Kidney epithelial cell (primary cell): ENCODE data around the gene LIPH. TPM values are rescaled to one million over a fixed set of nuclear protein-coding genes. Genes with fewer than 3 reads are reported as not detected.
"Not testable (repeated sequence)": the region's sequence is repeated elsewhere in the genome, so short reads cannot be mapped to it uniquely, and the experiment has no call there.

ENCODE experiments used
- DNase-seq: peaks from one replicate; pipeline ENCODE4 v3.0.0-alpha.2; 2010; ENCODE audit warnings: low read depth
- H3K27me3 ChIP-seq: 2 replicates; pipeline ENCODE4 v1.6.0; 2011; ENCODE audit warnings: low read length; ENCODE audit not compliant: control insufficient read depth, insufficient read depth
- H3K36me3 ChIP-seq: 2 replicates; pipeline ENCODE4 v1.5.1; 2011; ENCODE audit warnings: low read length; ENCODE audit not compliant: control insufficient read depth, insufficient read depth
- H3K4me3 ChIP-seq: 2 replicates; pipeline ENCODE4 v1.5.1; 2011; ENCODE audit warnings: low read depth, mild to moderate bottlenecking, control low read depth, low read length
- CTCF ChIP-seq: IDR thresholded peaks from 2 replicates; pipeline ENCODE4 v1.5.1; 2011; ENCODE audit warnings: mild to moderate bottlenecking, moderate library complexity, low read length, control low read depth, inconsistent platforms; ENCODE audit not compliant: insufficient read depth, poor library complexity, severe bottlenecking
- total RNA-seq: library from RNA; depleted of rRNA; stranded (reverse); fragments of >200 nt; gene quantifications from 2 replicates; pipeline ENCODE4 v1.2.3, GENCODE V29; 2015

The LIPH gene
- total RNA-seq, 1 donor from 2014 or later: 4.3 TPM

GRCh38 chr3:185572183-185572582 is 19.8 kb upstream of the LIPH start:
- no peak for TF ChIP-seq CTCF

GRCh38 chr3:185561958-185562357 is 9.6 kb upstream of the LIPH start:
- Histone ChIP-seq H3K4me3 (no peak overlapping the region), H3K36me3 (no peaks in the 10 kb centered on the region), H3K27me3 (no peaks in the 10 kb centered on the region)
- TF ChIP-seq CTCF: no peak
- DNase-seq: no peak

More at GRCh38 chr3:185572183-185572582, 19.8 kb upstream of the LIPH start:
- H3K36me3 ChIP-seq: no peaks in the 10 kb centered on the region
- no peak for DNase-seq
- H3K4me3 ChIP-seq: no peak overlapping the region
- H3K27me3 ChIP-seq: no peaks in the 10 kb centered on the region

GRCh38 chr3:185561374-185561943 is 9.1 kb upstream of the LIPH start:
- TF ChIP-seq CTCF: no peak
- no peak for DNase-seq
- Histone ChIP-seq H3K4me3 (no peak overlapping the region), H3K27me3 (no peaks in the 10 kb centered on the region), H3K36me3 (no peaks in the 10 kb centered on the region)

DNA sequence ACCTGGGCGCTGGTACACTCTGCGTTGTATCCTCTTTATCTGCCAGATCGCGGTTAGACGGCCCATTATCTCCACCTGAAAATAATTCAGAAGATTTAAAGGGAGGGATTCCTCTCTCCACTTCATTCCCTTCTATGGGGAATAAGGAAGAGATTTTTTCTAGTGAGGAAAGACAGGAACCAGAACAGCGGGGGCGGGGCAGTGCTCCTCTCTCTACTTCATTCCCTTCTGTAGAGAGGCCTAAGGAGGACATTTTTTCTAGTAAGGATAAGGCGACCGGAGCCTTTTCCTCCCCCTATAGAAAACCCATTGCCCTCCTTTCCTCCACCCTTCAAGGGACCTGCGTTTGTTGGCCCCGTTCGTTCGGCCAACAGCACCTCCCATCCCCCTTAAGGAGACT is 8.3 kb upstream of the LIPH start:
- Histone ChIP-seq H3K36me3 (no peaks in the 10 kb centered on the region), H3K4me3 (no peak overlapping the region), H3K27me3 (no peaks in the 10 kb centered on the region)
- no peak for TF ChIP-seq CTCF
- no peak for DNase-seq

DNA sequence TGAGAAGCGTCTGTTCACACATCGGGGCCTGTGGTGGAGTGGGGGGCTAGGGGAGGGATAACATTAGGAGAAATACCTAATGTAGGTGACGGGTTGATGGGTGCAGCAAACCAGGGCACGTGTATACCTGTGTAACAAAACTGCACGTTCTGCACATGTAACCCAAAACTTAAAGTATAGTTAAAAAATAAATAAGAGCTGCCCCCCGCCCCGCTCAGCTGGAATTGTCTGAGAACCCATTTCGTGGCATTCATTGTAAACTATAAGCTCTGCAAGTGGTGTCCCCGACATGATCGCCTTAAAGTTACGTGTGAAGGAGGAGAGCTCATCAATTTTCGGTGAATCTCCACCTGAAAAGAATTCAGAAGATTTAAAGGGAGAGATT is 7.3 kb upstream of the LIPH start:
- no peak for TF ChIP-seq CTCF
- Histone ChIP-seq H3K4me3 (no peak overlapping the region), H3K36me3 (no peaks in the 10 kb centered on the region), H3K27me3 (no peaks in the 10 kb centered on the region)
- DNase-seq: no peak

DNA sequence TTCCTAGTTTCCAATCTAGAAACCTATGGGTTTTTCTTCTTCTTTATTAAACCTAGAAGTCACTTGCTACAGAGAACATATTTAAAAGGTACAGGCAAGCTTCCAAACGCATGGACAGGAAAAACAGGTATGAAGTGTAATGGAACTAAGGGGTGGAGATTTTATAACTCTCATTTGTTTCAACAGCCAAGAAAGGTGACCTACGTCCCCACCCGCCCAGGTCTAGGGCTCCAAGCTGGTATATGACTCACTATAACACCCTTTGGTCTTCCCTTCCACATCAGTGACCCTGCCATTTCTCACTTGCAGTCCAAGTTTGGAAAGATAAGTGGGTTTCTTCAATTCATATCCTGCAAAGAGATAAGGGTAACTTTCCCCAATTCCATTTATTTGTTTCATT is 6.0 kb upstream of the LIPH start:
- Histone ChIP-seq H3K27me3 (no peaks in the 10 kb centered on the region), H3K36me3 (no peaks in the 10 kb centered on the region), H3K4me3 (no peak overlapping the region)
- TF ChIP-seq CTCF: no peak
- no peak for DNase-seq

GRCh38 chr3:185556640-185557039 is 4.3 kb upstream of the LIPH start:
- not testable (repeated sequence) for H3K36me3 ChIP-seq, DNase-seq, H3K4me3 ChIP-seq, H3K27me3 ChIP-seq
